ENCODE measurements around the gene CD151. TPM values are rescaled to one million over a fixed set of nuclear protein-coding genes. Genes with fewer than 3 reads are reported as not detected.

The CD151 gene
- total and polyA plus RNA-seq, 4 donors = 182 to 556 (median 399) TPM

GRCh38 chr11:830295-831117, 2.2 kb upstream of the CD151 start:
- peaks cover 0 to 24% (median 19%) of the 10 kb centered on the region in 3 donors for H3K27me3 ChIP-seq (ENCODE audit: control insufficient read depth in 3 of 3, insufficient read depth in 3 of 3, low read length in 2 of 3)
- H3K27ac ChIP-seq (ENCODE audit: low read depth in 1 of 2, low read length in 1 of 2) = peak overlapping the region in 1 of 2 donors; percentile 77
- ATAC-seq (ENCODE audit: insufficient read depth, low FRiP score) (peak; percentile 49), DNase-seq (peak; percentile 61 to 69 (median 64))
- H3K36me3 ChIP-seq (ENCODE audit: control insufficient read depth in 4 of 4, insufficient read depth in 4 of 4, low read length in 4 of 4) = no peaks in the 10 kb centered on the region
- H3K9ac ChIP-seq (ENCODE audit: insufficient read depth in 1 of 2, low read length in 2 of 2) = no peak overlapping the region
- no peak overlapping the region for H3K4me3 ChIP-seq
- WGBS, 2 donors = 12 to 19% methylated on average over 63 to 78 of the region's 78 CpGs
- no peak for TF ChIP-seq CTCF (IDR thresholded peaks at IDR 0.05; ENCODE audit: control extremely low read depth, extremely low read depth)
- no peaks in the 10 kb centered on the region for H3K9me3 ChIP-seq (ENCODE audit: control insufficient read depth in 4 of 4, insufficient read depth in 3 of 4, low read length in 3 of 4)
- H3K4me1 ChIP-seq (ENCODE audit: control insufficient read depth in 5 of 5, insufficient read depth in 5 of 5, low read length in 5 of 5) = peaks cover 0 to 76% (median 33%) of the 10 kb centered on the region in 5 donors

DNA sequence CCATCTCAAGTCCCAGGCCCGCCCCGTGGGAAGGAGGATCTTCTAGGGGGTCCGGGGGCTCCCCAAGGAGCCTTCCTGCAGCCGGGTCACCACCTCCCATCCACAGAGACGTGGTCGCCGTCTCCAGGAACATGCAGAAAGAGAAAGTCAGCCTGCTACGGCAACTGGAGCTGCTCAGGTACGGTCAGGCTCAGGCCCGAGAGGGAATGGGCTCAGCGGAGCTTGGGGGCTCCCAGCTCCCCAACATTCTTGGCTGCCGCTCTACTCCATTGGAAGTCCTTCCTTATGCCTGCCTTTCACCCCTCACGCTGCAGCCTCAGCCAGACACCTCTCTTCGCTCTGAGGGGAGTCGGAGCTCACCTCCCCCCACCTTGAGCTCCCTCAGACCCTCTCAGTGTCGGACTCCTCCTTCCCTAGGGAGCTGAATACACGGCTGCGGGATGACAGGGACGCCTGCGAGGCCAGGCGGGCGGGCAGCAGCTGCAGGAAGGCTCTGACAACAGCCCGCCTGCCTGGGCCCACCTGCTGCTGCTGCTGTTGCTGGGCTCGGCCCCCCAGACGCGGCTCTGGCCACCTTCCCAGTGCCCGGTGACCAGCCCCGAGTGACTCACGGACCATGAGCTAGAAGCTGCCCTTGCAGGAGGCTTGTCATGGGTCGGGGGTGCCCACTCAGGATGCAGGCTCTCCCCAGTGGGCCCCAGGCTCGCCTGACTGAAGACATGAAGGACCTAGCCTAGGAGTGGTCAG, 1.5 kb upstream of the CD151 start:
- peaks cover 0 to 24% (median 16%) of the 10 kb centered on the region in 3 donors for H3K27me3 ChIP-seq (ENCODE audit: control insufficient read depth in 3 of 3, insufficient read depth in 3 of 3, low read length in 2 of 3)
- peaks cover 0 to 4% (median 2%) of the 10 kb centered on the region in 4 donors for H3K36me3 ChIP-seq (ENCODE audit: control insufficient read depth in 4 of 4, insufficient read depth in 4 of 4, low read length in 4 of 4)
- no peak overlapping the region for H3K9ac ChIP-seq (ENCODE audit: insufficient read depth in 1 of 2, low read length in 2 of 2)
- 74 to 78% methylated on average over 31 of the region's 31 CpGs for WGBS, 2 donors
- no peak overlapping the region for H3K27ac ChIP-seq (ENCODE audit: low read depth in 1 of 2, low read length in 1 of 2)
- no peak for ATAC-seq (ENCODE audit: insufficient read depth, low FRiP score)
- peaks cover 0 to 75% (median 27%) of the 10 kb centered on the region in 5 donors for H3K4me1 ChIP-seq (ENCODE audit: control insufficient read depth in 5 of 5, insufficient read depth in 5 of 5, low read length in 5 of 5)
- no peak for DNase-seq
- H3K9me3 ChIP-seq (ENCODE audit: control insufficient read depth in 4 of 4, insufficient read depth in 3 of 4, low read length in 3 of 4) = no peaks in the 10 kb centered on the region
- TF ChIP-seq CTCF (IDR thresholded peaks at IDR 0.05; ENCODE audit: control extremely low read depth, extremely low read depth) = no peak
- no peak overlapping the region for H3K4me3 ChIP-seq

GRCh38 chr11:831961-832528, 707 bp upstream of the CD151 start:
- DNase-seq (no peak), ATAC-seq (ENCODE audit: insufficient read depth, low FRiP score) (no peak)
- H3K27ac ChIP-seq (ENCODE audit: low read depth in 1 of 2, low read length in 1 of 2) = peak overlapping the region in 1 of 2 donors; percentile 44
- TF ChIP-seq CTCF (IDR thresholded peaks at IDR 0.05; ENCODE audit: control extremely low read depth, extremely low read depth) = no peak
- peak overlapping the region in 1 of 2 donors; percentile 11 for H3K9ac ChIP-seq (ENCODE audit: insufficient read depth in 1 of 2, low read length in 2 of 2)
- H3K36me3 ChIP-seq (ENCODE audit: control insufficient read depth in 4 of 4, insufficient read depth in 4 of 4, low read length in 4 of 4) = peaks cover 0 to 10% (median 6%) of the 10 kb centered on the region in 4 donors
- H3K4me3 ChIP-seq = no peak overlapping the region
- WGBS, 2 donors = 72 to 76% methylated on average over 21 to 23 of the region's 23 CpGs
- H3K4me1 ChIP-seq (ENCODE audit: control insufficient read depth in 5 of 5, insufficient read depth in 5 of 5, low read length in 5 of 5) = peaks cover 0 to 67% (median 27%) of the 10 kb centered on the region in 5 donors
- H3K27me3 ChIP-seq (ENCODE audit: control insufficient read depth in 3 of 3, insufficient read depth in 3 of 3, low read length in 2 of 3) = peaks cover 0 to 24% (median 12%) of the 10 kb centered on the region in 3 donors
- no peaks in the 10 kb centered on the region for H3K9me3 ChIP-seq (ENCODE audit: control insufficient read depth in 4 of 4, insufficient read depth in 3 of 4, low read length in 3 of 4)

Measured in lung (tissue), 12 donors.